GM18517 (cell line): ENCODE measurements around the gene NPBWR2.
"Not testable (repeated sequence)": the region's sequence is repeated elsewhere in the genome, so short reads cannot be mapped to it uniquely, and the experiment has no call there.

ENCODE experiments used
- ATAC-seq: cut with Tn5 transposase; IDR thresholded peaks from one replicate; pipeline ENCODE4 v1.9.1; 2021; ENCODE audit warnings: mild to moderate bottlenecking, moderate library complexity; ENCODE audit not compliant: unreplicated experiment

NPBWR2 gene

DNA sequence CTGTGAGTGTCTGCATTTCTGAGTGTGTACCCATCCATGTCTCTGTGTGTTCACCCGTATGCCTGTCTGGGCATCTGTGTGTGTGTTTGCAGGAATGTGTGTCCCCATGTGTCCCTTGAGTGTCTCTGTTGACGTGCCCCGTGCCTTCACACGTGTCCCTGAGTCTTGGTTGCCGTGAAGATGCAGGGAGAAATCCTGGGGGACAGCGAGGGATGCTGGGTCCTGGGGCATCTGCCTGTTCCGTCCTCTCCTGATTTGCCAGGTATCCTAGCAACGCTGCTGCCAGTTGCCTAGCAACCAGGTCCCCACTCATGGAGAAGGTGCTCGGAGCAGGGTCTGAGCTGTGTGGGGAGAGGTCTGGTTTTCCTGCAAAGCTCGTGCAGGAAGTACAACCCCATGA lies 17.2 kb downstream of the NPBWR2 start:
- ATAC-seq = no peak

GRCh38 chr20:64088586-64088985 lies 18.8 kb downstream of the NPBWR2 start:
- not testable (repeated sequence) for ATAC-seq

DNA sequence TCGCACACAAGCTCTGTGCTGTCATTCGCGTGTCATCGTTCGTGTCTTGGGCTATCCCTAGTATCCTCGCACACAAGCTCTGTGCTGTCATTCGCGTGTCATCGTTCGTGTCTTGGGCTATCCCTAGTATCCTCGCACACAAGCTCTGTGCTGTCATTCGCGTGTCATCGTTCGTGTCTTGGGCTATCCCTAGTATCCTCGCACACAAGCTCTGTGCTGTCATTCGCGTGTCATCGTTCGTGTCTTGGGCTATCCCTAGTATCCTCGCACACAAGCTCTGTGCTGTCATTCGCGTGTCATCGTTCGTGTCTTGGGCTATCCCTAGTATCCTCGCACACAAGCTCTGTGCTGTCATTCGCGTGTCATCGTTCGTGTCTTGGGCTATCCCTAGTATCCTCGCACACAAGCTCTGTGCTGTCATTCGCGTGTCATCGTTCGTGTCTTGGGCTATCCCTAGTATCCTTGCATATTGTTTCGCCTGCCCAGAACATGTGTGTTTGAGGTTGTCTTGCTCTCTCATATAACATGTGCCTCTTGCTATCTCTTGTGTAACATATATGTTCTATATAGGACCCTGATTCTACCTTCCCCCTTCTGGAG lies 20.0 kb downstream of the NPBWR2 start:
- ATAC-seq = not testable (repeated sequence)

DNA sequence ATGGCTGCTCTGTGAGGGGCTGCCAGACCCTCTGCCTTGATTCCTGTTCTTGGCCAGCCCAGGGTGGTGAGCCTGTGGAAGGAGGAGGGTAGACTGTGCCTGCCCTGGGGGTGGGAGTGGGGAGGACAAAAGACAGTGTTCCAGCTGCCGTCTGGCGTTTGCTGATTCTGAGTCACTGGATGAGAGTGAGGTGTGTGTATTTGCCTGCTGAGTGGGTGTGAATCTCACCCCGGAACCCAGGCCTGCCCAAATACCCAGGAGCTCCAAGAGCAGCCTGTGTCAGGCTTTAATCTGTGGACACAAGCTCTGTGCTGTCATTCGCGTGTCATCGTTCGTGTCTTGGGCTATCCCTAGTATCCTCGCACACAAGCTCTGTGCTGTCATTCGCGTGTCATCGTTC lies 20.6 kb downstream of the NPBWR2 start:
- ATAC-seq = no peak

GRCh38 chr20:64084685-64085152 lies 22.6 kb downstream of the NPBWR2 start:
- ATAC-seq = no peak

DNA sequence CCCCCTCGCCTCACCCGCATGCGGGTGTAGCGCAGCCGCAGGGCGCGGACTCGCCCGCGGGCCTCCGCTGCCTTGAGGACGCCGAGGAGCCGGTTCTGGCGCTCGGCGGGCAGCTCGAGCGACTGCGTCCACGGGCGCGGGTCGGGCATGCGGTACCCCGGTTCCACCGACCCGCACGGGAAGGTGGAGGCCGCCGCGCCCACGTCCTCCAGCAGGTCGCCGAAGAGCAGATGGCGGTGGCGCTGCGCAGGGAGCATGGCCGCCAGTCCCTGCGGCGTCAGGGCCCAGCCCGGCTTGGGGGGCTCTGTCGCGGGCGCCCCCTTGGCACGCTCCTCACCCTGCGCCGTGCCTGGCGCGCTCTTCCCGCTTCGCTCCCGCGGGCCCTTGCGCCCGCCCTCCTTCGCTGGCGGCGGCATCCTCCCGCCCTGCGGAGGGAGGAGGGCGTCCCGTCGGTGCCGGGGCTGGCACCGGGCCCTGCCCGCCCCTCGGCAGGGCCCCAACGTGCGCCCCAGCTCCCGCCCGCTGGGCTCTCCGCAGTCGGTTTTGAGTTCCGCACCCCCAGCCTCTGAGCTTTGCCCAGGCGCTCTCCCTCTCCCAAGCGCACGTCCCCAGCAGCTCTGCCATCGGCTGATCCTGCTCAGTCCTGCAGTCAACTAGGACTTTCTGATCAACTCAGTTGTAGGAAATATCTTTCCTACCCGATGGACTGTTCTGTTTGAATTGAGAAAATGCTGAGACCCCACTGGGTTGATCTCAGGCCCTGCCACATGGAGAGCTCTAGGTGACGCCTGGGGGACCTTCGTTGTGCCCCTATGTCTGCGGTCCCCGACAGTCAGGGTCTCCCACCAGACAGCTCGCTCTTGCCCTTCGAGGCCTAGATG lies 23.3 kb downstream of the NPBWR2 start, which contains the start of gene LKAAEAR1:
TSS of gene LKAAEAR1 (minus strand) at position 595 of the 881 bp plus-strand sequence. CDS start at position 416, 179 bp downstream.
- no peak for ATAC-seq

GRCh38 chr20:64083378-64083803 lies 24.0 kb downstream of the NPBWR2 start:
- ATAC-seq = no peak

DNA sequence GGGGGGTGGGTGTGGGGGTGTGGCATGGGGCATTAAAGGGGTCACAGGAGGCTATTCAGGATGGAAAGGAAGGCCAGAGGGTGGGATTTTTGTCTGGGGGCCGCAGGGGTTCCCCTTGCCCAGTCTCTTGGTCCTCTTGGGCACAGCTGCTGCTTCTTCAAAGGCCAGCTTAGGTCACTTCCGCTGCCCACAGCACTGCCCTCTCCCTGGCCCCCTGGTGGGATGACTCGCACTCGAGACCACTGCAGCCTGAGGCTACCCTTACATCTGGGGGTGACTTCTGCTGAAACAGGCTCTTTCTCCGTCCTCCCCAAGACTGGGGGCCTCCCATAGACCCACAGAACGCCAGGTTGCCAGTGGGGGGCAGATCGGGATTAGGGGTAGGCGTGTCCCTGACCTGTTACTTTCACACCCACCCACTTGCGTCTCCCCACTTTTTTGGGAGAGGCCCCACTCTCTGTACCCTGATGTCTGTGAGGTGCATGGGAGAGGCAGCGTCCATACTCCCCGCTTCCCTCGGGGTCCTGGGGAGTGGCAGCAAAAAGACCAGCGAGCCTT lies 24.5 kb downstream of the NPBWR2 start:
- no peak for ATAC-seq

GRCh38 chr20:64082126-64082731 lies 25.1 kb downstream of the NPBWR2 start:
- no peak for ATAC-seq

- no peak for ATAC-seq
Measured at GRCh38 chr20:64081624-64081964, 25.8 kb downstream of the NPBWR2 start.

DNA sequence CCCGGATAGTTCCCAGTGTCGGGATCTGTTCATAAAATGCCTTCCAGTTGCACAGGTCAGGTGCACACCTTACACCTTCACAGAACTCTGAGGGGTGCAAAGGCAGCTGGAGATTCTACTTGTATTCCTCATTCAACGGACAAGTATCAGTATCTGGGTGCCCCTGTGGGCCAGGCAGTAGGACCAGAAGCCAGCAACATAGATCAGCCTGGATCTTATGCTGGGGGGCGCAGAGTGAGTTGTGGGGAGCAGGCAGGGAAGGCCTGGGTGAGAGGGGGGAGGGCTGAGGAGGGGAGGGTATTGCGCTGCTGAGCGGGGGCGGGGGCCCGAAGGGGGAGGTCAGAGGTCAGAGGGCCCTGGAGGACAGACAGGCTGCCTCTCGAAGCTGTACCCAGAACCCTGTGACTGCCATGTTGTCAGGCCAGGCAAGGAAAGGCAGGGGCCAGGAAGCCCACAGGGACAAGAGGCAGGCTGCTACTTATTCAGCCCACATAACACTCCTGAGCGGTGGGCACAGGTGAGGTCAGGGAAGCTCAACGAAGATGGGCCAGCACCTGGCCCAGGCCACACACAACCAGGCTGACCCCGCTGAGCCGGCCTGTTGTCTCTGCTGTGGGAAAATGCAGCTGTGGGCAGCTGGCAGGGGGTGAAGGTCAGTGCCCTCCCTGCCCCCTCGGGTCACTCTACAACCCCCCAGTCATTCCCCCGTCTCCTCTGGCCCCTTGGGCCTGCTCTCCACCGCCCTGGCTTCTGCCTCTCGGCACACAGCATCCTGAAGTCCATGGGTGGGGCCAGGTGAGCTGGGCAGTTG lies 26.3 kb downstream of the NPBWR2 start:
- no peak for ATAC-seq

DNA sequence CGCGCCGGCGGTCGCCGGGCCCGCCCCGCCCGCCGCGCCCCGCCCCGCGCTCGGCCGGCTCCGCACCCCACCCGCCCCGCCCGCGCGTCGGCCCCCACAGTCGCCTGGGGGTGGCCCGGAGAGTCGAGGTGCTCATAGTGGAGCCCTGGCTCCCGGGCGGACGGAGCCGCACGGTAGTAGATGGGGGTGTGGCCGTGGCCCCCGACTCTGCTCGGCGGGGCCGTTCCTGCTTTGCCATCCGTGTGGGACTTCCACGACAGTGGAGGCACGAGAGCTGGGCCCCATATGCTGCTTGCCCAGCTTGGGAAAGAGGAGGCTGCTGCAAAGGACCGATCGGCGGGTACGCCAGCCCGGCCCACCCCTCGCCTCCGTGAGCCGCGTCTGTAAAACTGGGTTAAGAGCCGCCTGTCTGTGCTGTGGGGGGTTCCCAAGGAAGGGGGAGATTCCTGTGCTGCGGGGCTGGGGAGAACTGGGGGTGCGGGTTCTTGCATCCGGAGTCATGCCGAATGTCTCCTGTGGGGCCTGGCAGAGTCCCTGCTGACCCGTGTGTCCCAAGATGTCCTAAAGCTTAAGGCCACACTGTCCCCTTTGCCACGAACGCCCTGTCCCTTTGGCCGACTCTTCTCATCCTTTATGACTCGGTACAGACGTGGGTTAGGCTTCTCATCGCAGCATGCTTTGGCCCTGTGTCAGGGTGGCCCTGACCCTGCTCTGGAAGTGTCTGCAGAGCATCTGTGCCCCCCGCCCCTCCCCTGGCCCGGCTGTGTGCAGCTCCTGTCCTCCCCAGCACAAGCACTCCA lies 27.2 kb downstream of the NPBWR2 start, which contains the start of gene OPRL1:
TSS of gene OPRL1 (plus strand) at position 70 of the 800 bp plus-strand sequence. CDS start 12,639 bp downstream, outside the sequence.
- ATAC-seq = no peak

- peak; percentile 41 for ATAC-seq
Measured at GRCh38 chr20:64079273-64080012, 27.9 kb downstream of the NPBWR2 start, which contains the start of gene RGS19. TSS of gene RGS19 (minus strand) at chr20:64079518. CDS start at chr20:64076886, 2,632 bp downstream.

DNA sequence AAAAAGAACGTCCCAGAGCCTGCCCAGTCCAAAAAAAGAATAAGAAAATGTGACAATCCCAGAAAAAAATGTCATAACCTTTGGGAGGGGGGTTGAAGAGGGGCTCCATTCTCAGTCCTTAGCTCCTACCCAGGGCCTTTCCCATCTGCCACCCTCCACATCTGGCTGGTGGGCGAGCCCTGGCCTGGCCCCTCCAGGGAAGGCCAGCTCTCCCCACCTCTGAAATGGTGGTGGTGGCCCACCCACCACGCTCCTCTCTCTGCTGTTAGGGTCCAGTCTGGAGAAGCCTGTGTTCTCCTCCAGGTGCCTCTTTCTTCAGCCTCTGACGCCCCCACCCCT lies 28.5 kb downstream of the NPBWR2 start:
- no peak for ATAC-seq

DNA sequence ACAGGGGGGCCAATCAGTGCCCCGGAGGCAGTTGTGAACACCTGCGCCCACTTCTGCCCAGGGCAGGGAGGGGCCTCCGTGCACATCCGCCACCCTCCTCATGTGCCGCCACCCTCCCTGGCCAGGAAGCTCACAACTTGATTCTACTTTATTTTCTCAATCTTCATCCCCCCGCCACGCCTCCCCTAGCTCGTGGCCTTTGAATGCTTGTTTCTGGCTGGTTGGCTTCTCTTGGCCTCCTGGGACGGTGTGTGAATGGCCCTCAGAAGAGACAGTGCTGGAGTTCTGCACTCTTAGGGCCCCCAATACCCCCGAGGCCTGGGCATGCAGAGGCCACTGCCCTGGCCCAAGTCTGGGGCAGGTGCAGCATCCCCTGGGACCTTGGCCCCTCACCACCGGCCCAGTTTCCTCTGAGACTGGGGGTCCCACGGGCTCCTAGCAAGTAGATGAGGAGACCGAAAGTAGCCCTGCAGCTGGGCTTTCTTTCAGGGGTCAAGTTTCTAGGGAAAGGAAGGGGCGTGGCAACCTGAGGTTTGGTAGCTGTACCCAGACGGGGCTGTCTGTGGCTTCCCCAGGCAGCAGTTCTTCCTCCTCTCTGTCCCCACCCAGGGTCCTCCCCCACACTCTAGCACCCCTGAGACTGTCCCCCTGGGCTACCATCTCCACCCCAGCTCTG lies 29.4 kb downstream of the NPBWR2 start:
- no peak for ATAC-seq

DNA sequence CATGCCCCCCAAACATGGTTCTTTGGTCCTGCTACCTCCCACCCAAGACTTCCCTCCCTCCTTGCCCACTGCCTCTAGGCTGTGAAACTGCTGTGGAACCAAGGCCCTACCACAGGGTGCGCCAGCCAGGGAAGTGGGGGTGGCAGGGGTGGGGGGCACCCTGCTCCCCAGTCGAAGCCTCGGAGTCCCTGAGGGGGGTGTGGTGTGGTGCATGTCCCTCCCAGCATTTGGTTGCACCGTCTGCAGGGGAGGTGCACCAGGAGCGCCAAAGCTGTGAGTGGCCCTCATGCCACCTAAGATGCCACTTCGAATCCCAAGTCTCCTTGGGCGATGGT lies 29.9 kb downstream of the NPBWR2 start:
- ATAC-seq = no peak

DNA sequence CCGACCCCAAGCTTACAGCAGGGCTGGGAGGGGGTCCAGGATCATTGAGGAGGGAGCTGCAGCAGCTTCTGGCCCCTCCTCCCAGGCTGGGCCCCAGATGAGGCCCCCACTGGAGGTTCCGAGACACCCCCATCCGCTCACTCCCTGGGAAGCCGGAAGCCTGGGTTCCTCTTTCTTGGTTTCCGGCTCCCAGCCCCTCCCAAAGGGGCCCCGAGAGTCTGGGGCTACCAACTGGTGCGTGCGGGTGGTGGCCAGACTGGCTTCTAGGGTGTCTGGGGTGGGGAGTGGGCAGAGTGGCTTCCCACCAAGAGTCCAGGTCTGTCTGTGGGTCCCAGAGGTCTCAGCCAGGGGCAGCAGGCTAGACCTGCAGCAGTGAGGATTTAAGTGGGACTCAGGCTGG lies 30.3 kb downstream of the NPBWR2 start:
- no peak for ATAC-seq
